Heart right ventricle (tissue), 16 donors: ENCODE data around the gene MRPS35. TPM values are rescaled to one million over a fixed set of nuclear protein-coding genes. Genes with fewer than 3 reads are reported as not detected.

Experiments used
- ATAC-seq, 8 donors: fragments of 200-7000 bp; cut with Tn5 transposase; one replicate each; pipeline ENCODE4 v1.9.1; 2020; ENCODE audit warnings: mild to moderate bottlenecking in 8 of 8, moderate library complexity in 8 of 8, moderate number of reproducible peaks in 1 of 8
- DNase-seq, 2 donors: peaks; one replicate each; pipeline ENCODE4 v3.0.0-alpha.2; 2020
- H3K27ac ChIP-seq, 10 donors: fragments of 200-600 bp; sonication (generic) in 2 of 10; one replicate each; pipeline versions ENCODE4 v1.5.0 to v1.8.0; 2020 to 2022; ENCODE audit warnings: mild to moderate bottlenecking in 3 of 10
- H3K27me3 ChIP-seq, 7 donors: fragments of 200-600 bp; one replicate each; pipeline ENCODE4 v1.8.0; 2021 to 2022; ENCODE audit warnings: mild to moderate bottlenecking in 2 of 7
- H3K36me3 ChIP-seq, 9 donors: fragments of 200-600 bp; sonication (generic) in 1 of 9; one replicate each; pipeline versions ENCODE4 v1.5.0 to v1.8.0; 2020 to 2022; ENCODE audit warnings: mild to moderate bottlenecking in 2 of 9
- H3K4me1 ChIP-seq, 9 donors: fragments of 200-600 bp; sonication (generic) in 1 of 9; one replicate each; pipeline versions ENCODE4 v1.5.0 to v1.8.0; 2020 to 2022; ENCODE audit warnings: mild to moderate bottlenecking in 4 of 9
- H3K4me3 ChIP-seq, 10 donors: fragments of 200-600 bp; sonication (generic) in 2 of 10; one replicate each; pipeline versions ENCODE4 v1.5.0 to v1.8.0; 2020 to 2022; ENCODE audit warnings: mild to moderate bottlenecking in 7 of 10, moderate library complexity in 2 of 10
- H3K9me3 ChIP-seq, 11 donors: fragments of 200-600 bp in 10 of 11; sonication (generic) in 2 of 11; one replicate each; pipeline versions ENCODE4 v1.5.0 to v1.8.0; 2013 to 2022; ENCODE audit warnings: mild to moderate bottlenecking in 2 of 11, control low read depth in 1 of 11, moderate library complexity in 1 of 11
- WGBS, 2 donors: extraction: QIAGEN DNeasy Blood & Tissue Kit; methylation state at CpG; one replicate each; pipeline ENCODE4 v1.1.7; 2013; ENCODE audit warnings: inconsistent platforms in 1 of 2; 5-methylcytosine and 5-hydroxymethylcytosine counted together
- intact Hi-C, 10 donors: fragments of 100-400 bp; cut with DNase I; formaldehyde crosslinking; loops; one replicate each; pipeline versions ENCODE4 v1.11.1 to v1.14.2; 2022
- polyA plus RNA-seq, 2 donors: library from polyadenylated mRNA; stranded (reverse); fragments of 200-250 nt; gene quantifications; one replicate each; pipeline ENCODE4 v1.2.3, GENCODE V29; 2013
- total RNA-seq, 10 donors: library from RNA; stranded (reverse); fragmentation: NEBNext Ultra II Directional in 3 of 10; extraction: Animal tissue kit (Norgen Biotek cat#: 25700) in 3 of 10; gene quantifications; one replicate each; pipeline versions ENCODE4 v1.2.1 to v1.2.4, GENCODE V29; 2021 to 2023
- TF ChIP-seq, protein P1 (sequence below), 9 donors: fragments of 200-600 bp; sonication (generic) in 2 of 9; IDR thresholded peaks; one replicate each; pipeline versions ENCODE4 v1.5.0 to v1.8.0; 2021 to 2022; ENCODE audit warnings: antibody characterized with exemption in 9 of 9, mild to moderate bottlenecking in 5 of 9, moderate library complexity in 1 of 9
- donor health status: Arrhythmogenic right ventricular cardiomyopathy.
- donor health status: ischemic (EF 13 %, LVEDD 7.1; RV severe dilation, severe dysfunction).
- donor health status: healthy with polysubstance abuse.
- donor health status: DM: no; HTN: yes; CAD: no.
- donor health status: DM: no; HTN: no; CAD: no.
- donor health status: ischemic (EF 25% LVEDD 6.9; RV normal size, moderate dysfunction).
- donor health status: ischemic (EF 25% LVEDD 5.7; RV mildly dilated, moderate dysfunction).
- donor health status: healthy.
- donor health status: DM: yes; HTN: yes; CAD: no.
- donor health status: Ischemic cardiomyopathy.
- donor health status: ischemic (EF 35%, LVEDD 5.7; RV mildly dilated, moderate dysfunction).
- donor health status: nonischemic (EF 11% LVEDD 7.7; RV severe dilation, severe dysfunction).
- donor health status: DM: yes; HTN: yes; CAD: no.
- donor health status: PGD.
- donor health status: ischemic (EF 29% LVEDD 5.4; RV normal size, mild dysfunction).
- donor health status: nonischemic (EF 23%, LVEDD 6.1; RV moderate dilation, normal function).

MRPS35 gene
- total and polyA plus RNA-seq, 12 donors = 27.3 to 75.3 (median 61.7) TPM

DNA sequence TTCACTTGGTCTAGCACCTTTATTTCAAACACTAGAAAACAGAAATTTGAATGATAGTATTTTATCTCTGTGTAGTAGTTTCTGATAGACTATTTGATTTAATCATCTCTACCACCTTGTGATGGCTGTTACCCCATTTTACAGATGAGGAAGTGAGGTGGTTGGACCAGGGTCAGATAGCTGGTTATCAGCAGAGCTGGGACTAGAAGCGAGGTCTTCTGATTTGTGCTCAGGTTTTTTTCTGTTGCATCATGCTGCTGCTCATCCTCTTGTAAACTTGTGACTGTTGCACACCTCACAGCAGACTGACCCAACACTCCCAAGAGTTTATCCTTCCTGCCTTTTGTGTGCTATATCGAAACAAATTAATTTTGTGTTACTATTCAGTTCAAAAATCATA is 79.5 kb downstream of the MRPS35 start:
- intact Hi-C loops = no loop called here
- H3K27ac ChIP-seq = no peak overlapping the region
- peaks cover 0 to 55% (median 9%) of the 10 kb centered on the region in 9 donors for H3K36me3 ChIP-seq
- no peak for ATAC-seq
- TF ChIP-seq, protein P1, sequence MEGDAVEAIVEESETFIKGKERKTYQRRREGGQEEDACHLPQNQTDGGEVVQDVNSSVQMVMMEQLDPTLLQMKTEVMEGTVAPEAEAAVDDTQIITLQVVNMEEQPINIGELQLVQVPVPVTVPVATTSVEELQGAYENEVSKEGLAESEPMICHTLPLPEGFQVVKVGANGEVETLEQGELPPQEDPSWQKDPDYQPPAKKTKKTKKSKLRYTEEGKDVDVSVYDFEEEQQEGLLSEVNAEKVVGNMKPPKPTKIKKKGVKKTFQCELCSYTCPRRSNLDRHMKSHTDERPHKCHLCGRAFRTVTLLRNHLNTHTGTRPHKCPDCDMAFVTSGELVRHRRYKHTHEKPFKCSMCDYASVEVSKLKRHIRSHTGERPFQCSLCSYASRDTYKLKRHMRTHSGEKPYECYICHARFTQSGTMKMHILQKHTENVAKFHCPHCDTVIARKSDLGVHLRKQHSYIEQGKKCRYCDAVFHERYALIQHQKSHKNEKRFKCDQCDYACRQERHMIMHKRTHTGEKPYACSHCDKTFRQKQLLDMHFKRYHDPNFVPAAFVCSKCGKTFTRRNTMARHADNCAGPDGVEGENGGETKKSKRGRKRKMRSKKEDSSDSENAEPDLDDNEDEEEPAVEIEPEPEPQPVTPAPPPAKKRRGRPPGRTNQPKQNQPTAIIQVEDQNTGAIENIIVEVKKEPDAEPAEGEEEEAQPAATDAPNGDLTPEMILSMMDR (IDR thresholded peaks at IDR 0.05) = no peak
- peaks cover 0 to 11% (median 0%) of the 10 kb centered on the region in 9 donors for H3K4me1 ChIP-seq
- 95 to 98% methylated on average over 2 of the region's 2 CpGs for WGBS, 2 donors
- no peak overlapping the region for H3K4me3 ChIP-seq
- DNase-seq = no peak
- no peaks in the 10 kb centered on the region for H3K27me3 ChIP-seq
- no peaks in the 10 kb centered on the region for H3K9me3 ChIP-seq

DNA sequence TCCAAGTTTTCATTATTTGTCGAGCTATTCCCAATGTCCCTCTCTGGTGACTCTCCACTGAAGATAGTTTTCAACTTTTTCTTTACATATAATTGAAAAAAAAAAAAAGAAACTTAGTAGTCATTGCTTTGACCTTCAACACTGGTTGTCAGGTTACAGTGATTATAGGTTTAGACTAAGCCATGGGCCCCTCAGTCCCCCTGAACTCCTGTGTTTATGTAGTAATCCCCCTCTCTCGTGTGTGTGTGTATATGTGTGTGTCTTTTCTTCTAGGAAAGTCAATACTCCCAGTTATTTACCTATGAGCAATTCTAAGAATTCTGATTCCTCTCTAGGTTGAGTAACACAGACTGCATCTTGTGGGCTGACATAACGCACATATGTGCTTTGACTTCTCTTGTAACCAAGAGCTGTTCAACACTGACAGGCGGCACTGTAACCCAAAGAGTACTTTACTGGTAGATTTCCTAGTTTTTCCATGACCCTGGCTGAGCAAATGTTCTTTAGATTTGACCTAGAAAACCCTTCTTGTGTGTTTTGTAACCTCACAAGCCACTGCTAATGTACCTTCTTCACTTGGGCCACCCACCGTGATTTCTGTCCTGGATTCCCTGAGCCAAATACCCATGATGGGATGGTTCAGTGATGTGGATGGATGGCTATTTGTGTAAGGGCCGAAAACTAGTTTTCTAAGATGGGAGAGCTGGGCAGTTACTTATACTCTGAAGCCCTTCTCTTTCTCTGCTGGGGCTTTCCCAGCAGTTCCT is 84.4 kb downstream of the MRPS35 start:
- 93 to 95% methylated on average over 6 of the region's 6 CpGs for WGBS, 2 donors
- H3K27ac ChIP-seq = no peak overlapping the region
- H3K27me3 ChIP-seq = no peaks in the 10 kb centered on the region
- DNase-seq (no peak), ATAC-seq (no peak)
- no peaks in the 10 kb centered on the region for H3K9me3 ChIP-seq
- H3K36me3 ChIP-seq = peaks cover 0 to 94% (median 37%) of the 10 kb centered on the region in 9 donors
- intact Hi-C loops = no loop called here
- TF ChIP-seq, protein P1 (IDR thresholded peaks at IDR 0.05) = no peak
- no peaks in the 10 kb centered on the region for H3K4me1 ChIP-seq
- H3K4me3 ChIP-seq = no peak overlapping the region

DNA sequence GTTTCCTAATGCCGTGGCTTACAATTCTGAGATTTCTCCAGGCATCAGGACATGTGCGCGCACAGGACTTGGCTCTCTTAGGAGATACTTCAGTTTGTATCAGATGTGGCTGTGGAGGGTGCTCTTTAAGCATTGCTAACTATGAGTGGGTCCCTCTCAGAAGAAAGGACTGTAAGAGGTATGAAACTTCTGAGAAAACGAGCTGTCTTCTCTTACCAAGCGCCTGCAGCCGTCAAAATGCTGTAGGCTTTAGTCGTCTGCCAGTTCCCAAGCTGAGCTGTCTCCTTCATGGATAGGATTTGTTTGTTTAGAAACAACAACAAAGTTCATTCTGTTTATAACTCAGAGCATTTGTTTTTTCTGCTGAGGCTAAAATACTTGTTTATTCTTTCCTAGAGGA is 85.5 kb downstream of the MRPS35 start:
- H3K4me1 ChIP-seq = no peaks in the 10 kb centered on the region
- H3K4me3 ChIP-seq = no peak overlapping the region
- H3K36me3 ChIP-seq = peaks cover 0 to 98% (median 37%) of the 10 kb centered on the region in 9 donors
- WGBS, 2 donors = 86 to 91% methylated on average over 7 of the region's 7 CpGs
- no peak for DNase-seq
- TF ChIP-seq, protein P1 (IDR thresholded peaks at IDR 0.05) = no peak
- H3K27ac ChIP-seq = no peak overlapping the region
- H3K27me3 ChIP-seq = no peaks in the 10 kb centered on the region
- intact Hi-C loops = no loop called here
- H3K9me3 ChIP-seq = no peaks in the 10 kb centered on the region
- ATAC-seq = no peak

DNA sequence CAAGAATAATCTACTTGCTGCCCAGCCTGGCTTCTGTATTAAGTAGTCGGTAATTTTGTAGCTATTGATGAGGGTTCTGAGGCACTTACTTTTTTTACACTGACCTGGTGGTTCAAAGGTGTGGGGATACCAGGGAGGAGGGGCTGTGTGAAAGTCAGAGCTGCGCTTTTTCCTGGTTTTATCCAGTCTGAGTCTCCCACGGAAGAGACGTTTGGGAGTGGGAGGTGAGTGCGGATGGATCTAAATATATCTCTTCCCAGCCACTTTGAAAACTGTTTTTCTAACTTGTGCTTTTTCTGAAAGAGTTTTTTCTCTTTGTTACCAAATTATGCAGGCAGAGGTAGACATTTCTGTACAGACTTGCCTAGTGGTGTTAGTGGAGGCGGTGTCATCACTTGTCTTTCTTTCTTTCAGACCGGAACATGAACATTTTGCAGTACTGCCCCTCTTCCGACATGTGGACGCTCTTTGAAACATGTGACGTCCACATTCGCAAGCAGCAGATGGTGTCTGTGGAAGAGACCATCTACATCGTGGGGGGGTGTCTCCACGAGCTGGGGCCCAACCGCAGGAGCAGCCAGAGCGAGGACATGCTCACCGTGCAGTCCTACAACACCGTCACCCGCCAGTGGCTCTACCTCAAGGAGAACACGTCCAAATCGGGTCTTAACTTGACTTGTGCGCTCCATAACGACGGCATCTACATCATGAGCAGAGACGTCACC is 86.8 kb downstream of the MRPS35 start:
- TF ChIP-seq, protein P1 (IDR thresholded peaks at IDR 0.05) = no peak
- DNase-seq = no peak
- Histone ChIP-seq H3K9me3 (no peaks in the 10 kb centered on the region), H3K27ac (no peak overlapping the region), H3K27me3 (no peaks in the 10 kb centered on the region), H3K4me1 (no peaks in the 10 kb centered on the region), H3K36me3 (peaks cover 0 to 87% (median 29%) of the 10 kb centered on the region in 9 donors), H3K4me3 (no peak overlapping the region)
- no peak for ATAC-seq
- 93 to 95% methylated on average over 24 of the region's 24 CpGs for WGBS, 2 donors
- intact Hi-C loops = no loop called here
